ENCODE results near the gene SCAMP2.

The SCAMP2 gene

GRCh38 chr15:74820056-74820455 lies 53.1 kb downstream of the SCAMP2 start:
- no peak for DNase-seq (ENCODE audit: low read depth in 2 of 2)

GRCh38 chr15:74817370-74817737 lies 55.8 kb downstream of the SCAMP2 start:
- DNase-seq (ENCODE audit: low read depth in 2 of 2): no peak

DNA sequence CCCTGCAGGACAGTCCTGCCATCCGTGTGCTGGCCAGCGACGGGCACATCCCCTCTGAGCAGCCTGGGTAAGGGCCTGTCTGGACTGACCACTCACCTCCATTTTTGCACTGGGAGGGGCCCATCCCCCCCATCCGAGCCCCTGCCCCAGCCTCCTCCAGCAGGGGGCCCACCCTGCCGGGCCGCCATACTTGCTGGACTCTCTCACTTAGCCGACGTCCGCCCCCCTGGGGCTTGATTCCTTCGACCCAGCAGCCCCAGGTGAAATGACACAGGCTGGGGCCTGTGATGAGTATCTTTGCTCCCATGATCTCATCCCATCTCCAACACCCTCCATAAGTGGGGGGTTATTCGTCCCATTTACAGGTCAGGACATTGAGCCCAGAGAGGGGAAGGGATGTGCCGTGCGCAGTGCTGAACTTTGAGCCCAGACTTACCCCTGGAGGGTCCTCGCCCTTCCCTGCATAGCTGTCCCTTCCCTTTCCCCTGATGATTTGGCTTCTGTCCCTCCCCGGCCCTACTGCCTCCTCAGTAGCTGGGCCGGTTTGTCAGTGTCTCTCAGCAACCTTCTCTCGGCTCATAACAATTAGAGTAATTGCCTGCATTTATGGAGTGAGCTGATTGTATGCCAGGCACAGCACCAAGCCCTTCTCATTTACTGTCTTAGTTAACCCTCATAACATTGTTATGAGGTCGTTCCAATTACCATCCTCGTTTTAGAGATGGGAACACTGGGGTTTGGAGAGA lies 56.4 kb downstream of the SCAMP2 start:
- DNase-seq (ENCODE audit: low read depth in 2 of 2): no peak

DNA sequence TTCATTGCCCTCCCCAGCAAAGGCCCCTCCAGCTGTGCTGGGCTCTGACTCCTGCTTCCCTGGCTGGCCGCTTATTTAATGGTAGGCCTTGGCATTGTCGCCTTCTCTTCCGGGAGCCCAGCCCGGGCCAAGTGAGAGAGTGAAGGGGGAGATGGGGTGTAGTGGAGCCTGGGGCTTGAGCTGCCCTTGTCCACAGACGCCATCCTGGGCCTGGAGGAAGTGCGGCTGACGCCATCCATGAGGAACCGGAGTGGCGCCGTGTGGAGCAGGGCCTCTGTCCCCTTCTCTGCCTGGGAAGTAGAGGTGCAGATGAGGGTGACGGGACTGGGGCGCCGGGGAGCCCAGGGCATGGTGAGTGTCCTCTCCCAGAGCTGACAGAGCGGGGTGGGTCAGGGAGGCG lies 57.2 kb downstream of the SCAMP2 start:
- no peak for DNase-seq (ENCODE audit: low read depth in 2 of 2)

GRCh38 chr15:74815121-74815934 lies 57.8 kb downstream of the SCAMP2 start:
- no peak for DNase-seq (ENCODE audit: low read depth in 2 of 2)

- no peak for DNase-seq (ENCODE audit: low read depth in 2 of 2)
These were observed 60.6 kb downstream of the SCAMP2 start, which contains the start of gene LMAN1L for GRCh38 chr15:74812533-74812932. Gene LMAN1L (plus strand): TSS chr15:74812835. CDS start chr15:74812855, 20 bp downstream.

DNA sequence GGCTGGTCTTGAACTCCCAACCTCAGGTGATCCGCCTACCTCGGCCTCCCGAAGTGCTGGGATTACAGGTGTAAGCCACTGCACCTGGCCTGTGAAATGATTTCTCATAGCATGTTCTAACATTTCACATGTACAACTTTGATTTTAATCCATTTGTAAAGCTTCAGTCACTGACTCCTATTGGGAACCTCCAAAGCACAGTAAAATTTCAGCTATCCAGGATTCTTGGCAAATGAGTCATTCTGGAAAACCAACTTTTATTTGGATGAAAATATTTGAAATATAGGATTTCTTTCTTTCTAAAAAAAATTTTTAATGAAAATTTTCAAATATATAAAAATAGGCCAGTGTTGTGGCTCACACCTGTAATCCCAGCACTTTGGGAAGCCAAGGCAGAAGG lies 63.2 kb downstream of the SCAMP2 start:
- DNase-seq (ENCODE audit: low read depth in 2 of 2): no peak

DNA sequence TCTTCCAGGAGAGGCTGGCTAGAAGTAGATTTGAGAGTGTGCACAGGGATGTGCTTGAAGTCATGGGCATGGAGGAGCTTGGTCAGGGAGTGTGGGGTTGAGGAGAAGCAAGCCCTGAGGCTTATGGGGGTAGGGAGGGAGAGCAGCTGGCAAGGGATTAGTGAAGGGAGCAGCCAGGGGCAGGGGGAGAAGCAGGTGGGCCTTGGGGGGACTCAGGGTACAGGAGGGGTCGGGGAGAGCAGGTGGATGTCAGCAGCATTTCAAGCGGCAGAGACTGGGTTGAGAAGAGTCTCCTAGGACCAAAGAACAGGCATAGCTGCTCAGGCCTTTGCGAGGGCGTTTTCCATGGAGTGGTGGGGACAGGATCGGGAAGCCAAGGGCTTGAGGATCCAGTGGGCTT lies 63.9 kb downstream of the SCAMP2 start:
- no peak for DNase-seq (ENCODE audit: low read depth in 2 of 2)

- DNase-seq (ENCODE audit: low read depth in 2 of 2): no peak
These were observed 64.3 kb downstream of the SCAMP2 start for GRCh38 chr15:74808840-74809229.

DNA sequence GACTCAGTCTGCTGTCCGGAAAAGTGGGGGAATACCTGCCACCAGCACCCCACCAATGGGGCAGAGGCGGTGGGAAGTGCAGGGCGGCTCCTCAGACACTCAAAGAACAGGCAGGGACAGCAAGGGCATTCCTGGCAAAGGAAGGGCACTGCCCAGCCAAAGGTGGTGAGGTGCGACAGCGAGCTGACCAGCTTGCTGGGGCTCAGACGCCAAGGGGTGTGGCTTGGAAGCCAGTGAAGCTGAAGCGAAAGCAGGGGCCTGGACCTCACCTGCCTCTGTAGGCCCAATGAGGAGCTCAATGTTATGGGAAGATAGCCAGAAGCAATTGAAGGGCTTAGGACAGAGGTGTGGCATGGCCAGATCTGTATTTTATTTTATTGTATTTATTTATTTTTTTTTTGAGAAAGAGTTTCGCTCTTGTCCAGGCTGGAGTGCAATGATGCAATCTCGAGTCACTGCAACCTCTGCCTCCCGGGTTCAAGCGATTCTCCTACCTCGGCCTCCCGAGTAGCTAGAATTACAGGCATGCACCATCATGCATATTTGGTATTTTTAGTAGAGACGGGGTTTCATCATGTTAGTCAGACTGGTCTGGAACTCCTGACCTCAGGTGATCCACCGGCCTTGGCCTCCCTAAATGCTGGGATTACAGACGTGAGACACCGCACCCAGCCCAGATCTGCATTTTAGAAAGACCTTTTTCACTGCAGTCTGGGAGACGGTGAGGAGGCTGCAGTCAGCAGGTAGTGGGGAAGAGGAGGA lies 64.9 kb downstream of the SCAMP2 start:
- DNase-seq (ENCODE audit: low read depth in 2 of 2): no peak

DNA sequence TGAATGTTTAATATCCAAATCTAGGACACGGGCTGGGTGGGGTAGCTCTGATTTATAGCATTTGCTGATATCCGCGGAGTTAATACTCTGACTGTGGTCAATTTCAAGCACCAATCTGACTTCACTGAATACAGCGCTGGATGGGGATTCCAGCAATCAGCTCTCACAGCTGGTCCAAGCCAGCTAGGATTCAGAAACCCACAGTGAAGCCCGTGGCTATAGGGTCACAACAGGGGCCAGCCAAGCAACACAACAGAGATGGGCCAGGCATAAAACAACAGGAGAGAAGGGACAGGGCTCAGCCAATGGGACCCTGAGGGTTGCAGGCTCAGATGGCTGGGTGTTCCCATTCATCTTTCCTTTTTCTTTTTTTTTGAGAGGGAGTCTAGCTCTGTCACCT lies 65.9 kb downstream of the SCAMP2 start:
- DNase-seq (ENCODE audit: low read depth in 2 of 2): no peak

GRCh38 chr15:74804935-74805334 lies 68.2 kb downstream of the SCAMP2 start:
- no peak for DNase-seq (ENCODE audit: low read depth in 2 of 2)

GRCh38 chr15:74802862-74803447 lies 70.2 kb downstream of the SCAMP2 start:
- DNase-seq (ENCODE audit: low read depth in 2 of 2): no peak

- no peak for DNase-seq (ENCODE audit: low read depth in 2 of 2)
These were observed 70.9 kb downstream of the SCAMP2 start for GRCh38 chr15:74802290-74802689.

DNA sequence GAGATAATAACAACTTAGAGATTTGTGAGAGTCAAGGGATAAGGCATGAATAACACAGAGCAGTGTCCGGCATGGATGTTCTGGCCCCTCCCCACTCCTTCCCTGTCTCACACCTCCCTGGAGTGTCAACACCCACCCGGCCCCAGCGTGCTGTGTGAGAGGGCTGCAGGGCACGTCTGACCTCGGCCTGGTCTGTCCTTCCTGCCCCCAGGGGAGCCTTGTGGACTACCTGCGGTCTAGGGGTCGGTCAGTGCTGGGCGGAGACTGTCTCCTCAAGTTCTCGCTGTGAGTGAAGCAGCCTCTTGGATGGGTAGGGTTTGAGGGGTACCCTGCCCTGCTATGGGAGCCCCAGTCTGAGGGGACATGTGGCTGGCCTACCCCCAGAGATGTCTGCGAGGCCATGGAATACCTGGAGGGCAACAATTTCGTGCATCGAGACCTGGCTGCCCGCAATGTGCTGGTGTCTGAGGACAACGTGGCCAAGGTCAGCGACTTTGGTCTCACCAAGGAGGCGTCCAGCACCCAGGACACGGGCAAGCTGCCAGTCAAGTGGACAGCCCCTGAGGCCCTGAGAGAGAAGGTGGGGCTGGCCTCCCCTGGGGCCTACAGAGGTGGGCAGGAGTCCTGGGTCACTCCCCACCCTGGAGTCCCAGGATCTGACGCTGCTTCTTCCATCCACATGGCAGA lies 71.7 kb downstream of the SCAMP2 start:
- DNase-seq (ENCODE audit: low read depth in 2 of 2): no peak

- DNase-seq (ENCODE audit: low read depth in 2 of 2): no peak
These were observed 72.5 kb downstream of the SCAMP2 start for GRCh38 chr15:74800559-74801094.

DNA sequence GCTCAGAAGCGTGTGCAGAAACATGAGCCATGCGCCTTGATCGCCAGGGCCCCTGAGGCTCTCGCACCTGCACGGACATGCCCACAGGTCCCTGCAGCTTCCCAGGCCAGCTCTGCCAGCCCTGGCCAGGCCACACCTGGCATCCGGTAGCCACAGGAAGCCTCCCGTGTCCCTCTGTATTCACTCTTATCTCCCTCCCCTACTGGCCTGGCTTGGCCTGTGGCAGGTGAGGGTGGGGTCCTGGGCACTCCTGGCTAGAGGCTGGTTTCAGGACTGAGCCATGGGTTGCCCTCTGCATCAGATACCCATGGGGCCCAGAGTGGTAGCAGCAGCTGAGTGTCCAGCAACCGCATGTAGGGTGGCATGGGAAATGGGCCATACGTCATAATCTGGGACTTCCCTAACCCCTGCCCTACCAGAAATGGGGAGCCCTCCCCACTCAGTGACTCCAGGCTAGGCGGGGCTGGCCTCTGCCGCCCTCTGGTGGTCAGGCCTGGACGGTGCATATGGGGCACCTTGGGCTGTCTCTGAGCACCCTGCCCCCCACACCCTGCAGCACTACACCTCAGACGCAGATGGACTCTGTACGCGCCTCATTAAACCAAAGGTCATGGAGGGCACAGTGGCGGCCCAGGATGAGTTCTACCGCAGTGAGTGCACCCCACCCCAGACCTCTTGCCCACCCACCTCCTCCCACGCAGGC lies 73.2 kb downstream of the SCAMP2 start:
- DNase-seq (ENCODE audit: low read depth in 2 of 2): peak; percentile 64 to 71

- no peak for DNase-seq (ENCODE audit: low read depth in 2 of 2)
These were observed 73.8 kb downstream of the SCAMP2 start for GRCh38 chr15:74799255-74799855.

GRCh38 chr15:74798388-74799254 lies 74.5 kb downstream of the SCAMP2 start:
- DNase-seq (ENCODE audit: low read depth in 2 of 2): no peak
